ENCODE data around the gene MT4. TPM values are rescaled to one million over a fixed set of nuclear protein-coding genes. Genes with fewer than 3 reads are reported as not detected.
A peak's percentile ranks its signal among the peaks of the same experiment; 100 is the strongest.

MT4 gene
- not detected in 3 replicates for total RNA-seq

- Mint-ChIP-seq H3K36me3 (no peaks in the 10 kb centered on the region), H3K4me3 (no peak within 1 kb of the TSS), H3K4me1 (no peaks in the 10 kb centered on the region), H3K27ac (no peak within 1 kb of the TSS), H3K9me3 (no peaks in the 10 kb centered on the region), H3K27me3 (ENCODE audit: low read depth) (peaks cover 56% of the 10 kb centered on the region)
- DNase-seq (ENCODE audit: low spot score in 2 of 2, unreplicated experiment in 2 of 2): no peak
- TF ChIP-seq CTCF (IDR thresholded peaks at IDR 0.05; ENCODE audit: unreplicated experiment): no peak
Measured at GRCh38 chr16:56564793-56565477, at the start of gene MT4. Gene MT4, plus strand, starts transcription at chr16:56565073. Its CDS starts 56 bp downstream, at chr16:56565129.

DNA sequence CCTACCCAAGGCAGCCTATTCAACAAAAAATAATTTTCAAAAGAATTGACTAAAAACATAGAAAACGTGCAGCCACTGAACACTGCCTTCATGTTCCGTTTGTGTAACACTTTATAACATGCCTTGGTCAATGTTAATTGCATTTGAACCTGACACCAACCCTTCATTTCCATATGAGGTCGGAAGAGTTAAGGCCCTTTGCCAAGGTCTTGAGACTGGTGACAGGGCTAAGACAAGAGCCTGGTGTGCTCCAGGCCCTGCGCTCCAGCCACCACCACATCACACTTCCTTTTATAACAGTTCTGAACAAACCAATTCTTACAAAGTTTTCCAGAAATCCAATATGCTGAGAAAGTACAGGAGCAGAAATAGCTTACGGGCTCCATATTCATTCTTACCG, 49.2 kb upstream of the MT4 start:
- Mint-ChIP-seq H3K27ac (no peak overlapping the region), H3K9me3 (no peaks in the 10 kb centered on the region), H3K36me3 (peaks cover 26% of the 10 kb centered on the region), H3K4me3 (no peak overlapping the region), H3K27me3 (ENCODE audit: low read depth) (no peaks in the 10 kb centered on the region), H3K4me1 (peaks cover 21% of the 10 kb centered on the region)
- no peak for TF ChIP-seq CTCF (IDR thresholded peaks at IDR 0.05; ENCODE audit: unreplicated experiment)
- no peak for DNase-seq (ENCODE audit: low spot score in 2 of 2, unreplicated experiment in 2 of 2)

- no peak for DNase-seq (ENCODE audit: low spot score in 2 of 2, unreplicated experiment in 2 of 2)
- Mint-ChIP-seq H3K4me3 (no peak overlapping the region), H3K27me3 (ENCODE audit: low read depth) (no peaks in the 10 kb centered on the region), H3K4me1 (peaks cover 20% of the 10 kb centered on the region), H3K9me3 (no peaks in the 10 kb centered on the region), H3K36me3 (peaks cover 14% of the 10 kb centered on the region), H3K27ac (no peak overlapping the region)
- no peak for TF ChIP-seq CTCF (IDR thresholded peaks at IDR 0.05; ENCODE audit: unreplicated experiment)
Measured at GRCh38 chr16:56517206-56517605, 47.7 kb upstream of the MT4 start.

DNA sequence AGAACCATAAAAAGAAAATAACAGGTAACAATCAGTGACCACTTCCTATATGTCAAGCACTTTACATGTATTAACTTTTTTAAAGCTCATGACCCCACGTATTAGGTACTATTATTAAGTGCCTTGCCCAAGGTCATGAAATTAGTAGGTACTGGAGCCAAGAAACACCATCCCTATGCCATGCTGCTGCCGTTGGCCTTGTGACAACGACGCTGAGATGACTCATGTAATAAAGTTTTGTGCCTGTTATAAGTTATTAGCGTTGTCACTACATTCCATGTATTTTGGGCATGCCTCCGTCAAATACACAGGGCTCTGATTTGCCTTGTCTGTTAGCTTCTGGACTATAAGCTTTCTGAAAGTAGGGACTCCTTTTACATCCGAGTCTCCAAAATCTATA, 46.4 kb upstream of the MT4 start:
- no peaks in the 10 kb centered on the region for H3K27me3 Mint-ChIP-seq (ENCODE audit: low read depth)
- TF ChIP-seq CTCF (IDR thresholded peaks at IDR 0.05; ENCODE audit: unreplicated experiment): no peak
- peak overlapping the region; percentile 79 for H3K4me3 Mint-ChIP-seq
- no peaks in the 10 kb centered on the region for H3K9me3 Mint-ChIP-seq
- H3K36me3 Mint-ChIP-seq: peaks cover 5% of the 10 kb centered on the region
- H3K27ac Mint-ChIP-seq: peak overlapping the region; percentile 71
- DNase-seq (ENCODE audit: low spot score in 2 of 2, unreplicated experiment in 2 of 2): no peak
- peaks cover 20% of the 10 kb centered on the region for H3K4me1 Mint-ChIP-seq

DNA sequence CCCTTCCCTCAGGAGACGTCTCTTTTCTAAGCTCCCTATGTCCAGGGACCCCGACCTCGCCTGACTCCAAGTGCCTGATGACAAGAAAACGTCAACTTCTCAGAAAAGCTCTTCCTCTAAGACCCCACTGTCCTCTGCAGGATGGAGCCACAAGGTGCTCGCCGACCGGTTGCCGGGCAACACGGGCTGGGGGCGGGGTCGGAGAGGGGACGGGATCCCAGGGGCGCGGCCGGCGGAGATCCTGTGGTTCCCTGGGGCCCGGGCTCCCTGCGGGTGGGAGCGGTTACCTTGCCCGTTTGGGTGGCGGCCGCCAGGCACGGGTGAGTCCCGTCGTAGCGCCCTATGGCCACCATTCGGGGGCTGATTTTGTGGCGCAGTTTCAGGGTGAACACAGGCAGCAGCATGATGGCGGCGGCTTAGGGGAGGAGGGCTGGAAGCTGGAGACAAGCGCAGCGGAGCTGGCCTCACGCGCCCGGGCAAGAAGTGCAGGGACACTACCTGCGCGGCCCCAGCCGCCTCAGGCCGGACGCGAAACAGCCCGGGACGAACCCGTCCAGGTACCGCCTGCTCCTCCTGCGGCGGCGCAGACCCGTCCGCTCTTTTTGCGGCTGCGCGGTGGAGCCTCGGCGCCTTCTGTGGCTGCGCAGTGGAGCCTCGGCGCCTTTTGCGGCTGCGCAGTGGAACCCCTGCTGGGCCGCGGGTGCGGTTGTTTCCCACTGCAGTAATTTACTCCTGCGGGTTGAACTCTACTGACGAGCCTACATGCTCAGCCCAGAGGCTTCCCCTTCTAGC, 45.2 kb upstream of the MT4 start, which contains the start of gene BBS2:
BBS2 (minus strand) TSS at position 566 of the 792 bp plus-strand sequence; CDS start at position 404, 162 bp downstream.
- peaks cover 20% of the 10 kb centered on the region for H3K4me1 Mint-ChIP-seq
- no peaks in the 10 kb centered on the region for H3K27me3 Mint-ChIP-seq (ENCODE audit: low read depth)
- H3K27ac Mint-ChIP-seq: peak within 1 kb of the TSS; percentile 89
- peak; percentile 85 to 95 for DNase-seq (ENCODE audit: low spot score in 2 of 2, unreplicated experiment in 2 of 2)
- H3K9me3 Mint-ChIP-seq: no peaks in the 10 kb centered on the region
- TF ChIP-seq CTCF (IDR thresholded peaks at IDR 0.05; ENCODE audit: unreplicated experiment): no peak
- H3K36me3 Mint-ChIP-seq: no peaks in the 10 kb centered on the region
- peak within 1 kb of the TSS; percentile 79 for H3K4me3 Mint-ChIP-seq
